ENCODE results near the gene SPATA17. TPM values are rescaled to one million over a fixed set of nuclear protein-coding genes. Genes with fewer than 3 reads are reported as not detected.

SPATA17 gene
- total RNA-seq, 1 donor from 2014 or later: 2.9 TPM

GRCh38 chr1:217769768-217770167 lies 138.6 kb downstream of the SPATA17 start:
- TF ChIP-seq CTCF (IDR thresholded peaks at IDR 0.05; ENCODE audit: unreplicated experiment): no peak
- H3K9me3 Mint-ChIP-seq: peaks cover 15% of the 10 kb centered on the region

GRCh38 chr1:217770918-217771317 lies 139.8 kb downstream of the SPATA17 start:
- Mint-ChIP-seq H3K27me3 (ENCODE audit: low read depth) (no peaks in the 10 kb centered on the region), H3K27ac (no peak overlapping the region), H3K4me1 (peaks cover 2% of the 10 kb centered on the region), H3K36me3 (peaks cover 3% of the 10 kb centered on the region), H3K9me3 (peaks cover 15% of the 10 kb centered on the region), H3K4me3 (no peak overlapping the region)
- no peak for DNase-seq (ENCODE audit: low spot score in 2 of 2, unreplicated experiment in 2 of 2)
- TF ChIP-seq CTCF (IDR thresholded peaks at IDR 0.05; ENCODE audit: unreplicated experiment): no peak

More at GRCh38 chr1:217769768-217770167, 138.6 kb downstream of the SPATA17 start:
- Mint-ChIP-seq H3K4me1 (peaks cover 2% of the 10 kb centered on the region), H3K36me3 (peaks cover 3% of the 10 kb centered on the region), H3K27me3 (ENCODE audit: low read depth) (no peaks in the 10 kb centered on the region), H3K27ac (no peak overlapping the region), H3K4me3 (no peak overlapping the region)
- no peak for DNase-seq (ENCODE audit: low spot score in 2 of 2, unreplicated experiment in 2 of 2)

GRCh38 chr1:217776693-217777092 lies 145.5 kb downstream of the SPATA17 start:
- H3K4me3 Mint-ChIP-seq: no peak overlapping the region
- no peaks in the 10 kb centered on the region for H3K9me3 Mint-ChIP-seq
- no peak for TF ChIP-seq CTCF (IDR thresholded peaks at IDR 0.05; ENCODE audit: unreplicated experiment)
- no peaks in the 10 kb centered on the region for H3K27me3 Mint-ChIP-seq (ENCODE audit: low read depth)
- no peak overlapping the region for H3K27ac Mint-ChIP-seq
- DNase-seq (ENCODE audit: low spot score in 2 of 2, unreplicated experiment in 2 of 2): no peak
- H3K36me3 Mint-ChIP-seq: no peaks in the 10 kb centered on the region
- no peaks in the 10 kb centered on the region for H3K4me1 Mint-ChIP-seq

GRCh38 chr1:217781056-217781455 lies 149.9 kb downstream of the SPATA17 start:
- Mint-ChIP-seq H3K4me1 (no peaks in the 10 kb centered on the region), H3K27me3 (ENCODE audit: low read depth) (no peaks in the 10 kb centered on the region), H3K27ac (no peak overlapping the region), H3K36me3 (peaks cover 3% of the 10 kb centered on the region), H3K9me3 (peaks cover 4% of the 10 kb centered on the region), H3K4me3 (no peak overlapping the region)
- no peak for DNase-seq (ENCODE audit: low spot score in 2 of 2, unreplicated experiment in 2 of 2)
- no peak for TF ChIP-seq CTCF (IDR thresholded peaks at IDR 0.05; ENCODE audit: unreplicated experiment)

- H3K4me3 Mint-ChIP-seq: no peak overlapping the region
- peaks cover 7% of the 10 kb centered on the region for H3K9me3 Mint-ChIP-seq
- no peaks in the 10 kb centered on the region for H3K36me3 Mint-ChIP-seq
- H3K27me3 Mint-ChIP-seq (ENCODE audit: low read depth): no peaks in the 10 kb centered on the region
- no peaks in the 10 kb centered on the region for H3K4me1 Mint-ChIP-seq
- H3K27ac Mint-ChIP-seq: no peak overlapping the region
- TF ChIP-seq CTCF (IDR thresholded peaks at IDR 0.05; ENCODE audit: unreplicated experiment): no peak
- no peak for DNase-seq (ENCODE audit: low spot score in 2 of 2, unreplicated experiment in 2 of 2)
Observed at GRCh38 chr1:217791091-217791490, 159.9 kb downstream of the SPATA17 start.

- no peak for DNase-seq (ENCODE audit: low spot score in 2 of 2, unreplicated experiment in 2 of 2)
- TF ChIP-seq CTCF (IDR thresholded peaks at IDR 0.05; ENCODE audit: unreplicated experiment): no peak
Observed at GRCh38 chr1:217805792-217806191, 174.6 kb downstream of the SPATA17 start.

More at GRCh38 chr1:217805792-217806191, 174.6 kb downstream of the SPATA17 start:
- Mint-ChIP-seq H3K36me3 (no peaks in the 10 kb centered on the region), H3K9me3 (no peaks in the 10 kb centered on the region), H3K27ac (no peak overlapping the region), H3K27me3 (ENCODE audit: low read depth) (no peaks in the 10 kb centered on the region), H3K4me3 (no peak overlapping the region), H3K4me1 (no peaks in the 10 kb centered on the region)
